K562 (cell line): Measurements from ENCODE around the gene WDR49. TPM values are rescaled to one million over a fixed set of nuclear protein-coding genes. Genes with fewer than 3 reads are reported as not detected.

Experiments used
- ATAC-seq: fragments of 200-7000 bp; cut with Tn5 transposase; 3 replicates; pipeline ENCODE4 v1.9.1; 2020; ENCODE audit warnings: moderate library complexity
- BruUV-seq: library from RNA; stranded (reverse); fragments of 400-500 nt; replicated peaks from 2 replicates; lab custom pipeline; 2021; lab: Mats Ljungman, UMichigan
- CTCF ChIA-PET: fragments of 300-600 bp; formaldehyde crosslinking; extraction: SDS; loops from one replicate; lab custom pipeline; 2021; ENCODE audit warnings: low intra/inter-chr PET ratio; lab: Yijun Ruan, JAX
- POLR2A ChIA-PET: fragments of 300-600, 350-650 bp; sonication (Branson Sonifier 250); formaldehyde crosslinking; extraction: SDS; loops from one replicate; lab custom pipeline; 2021; ENCODE audit warnings: antibody characterized with exemption, inconsistent platforms; lab: Yijun Ruan, JAX
- DNase-seq, 4 experiments: peaks; one replicate each; pipeline versions ENCODE4 v3.0.0 to v3.0.0-alpha.2; 2011 to 2018; ENCODE audit warnings: low spot score in 3 of 4, mixed read lengths in 3 of 4; ENCODE audit errors: extremely low read depth in 1 of 4
- FAIRE-seq: peaks from 2 replicates; lab custom pipeline; 2011; peaks lifted over from hg19 to GRCh38; lab: Jason Lieb, UNC
- H2AFZ ChIP-seq: 2 replicates; pipeline ENCODE4 v1.6.0; 2011; ENCODE audit warnings: low read depth, low read length, control low read depth, inconsistent platforms
- H3K27ac ChIP-seq: fragments of 200-600 bp; 3 replicates; pipeline ENCODE4 v1.8.0; 2011; ENCODE audit warnings: low read depth, mild to moderate bottlenecking, control low read depth, inconsistent platforms, low read length, moderate library complexity, mixed read lengths; ENCODE audit errors: extremely low read depth
- H3K27me3 ChIP-seq, 2 experiments: fragments of 300-600 bp in 1 of 2; 2 replicates in 1 of 2; 3 replicates in 1 of 2; pipeline versions ENCODE4 v1.6.0 to v1.8.0; 2011; ENCODE audit warnings: inconsistent platforms in 2 of 2, low read length in 2 of 2, mild to moderate bottlenecking in 1 of 2, mixed read lengths in 1 of 2, moderate library complexity in 1 of 2; ENCODE audit not compliant: control insufficient read depth in 2 of 2, insufficient read depth in 2 of 2
- H3K36me3 ChIP-seq: fragments of 300-600 bp; 3 replicates; pipeline ENCODE4 v1.8.0; 2011; ENCODE audit warnings: mild to moderate bottlenecking, low read length, inconsistent platforms; ENCODE audit not compliant: control insufficient read depth, insufficient read depth
- H3K4me1 ChIP-seq, 2 experiments: fragments of 200-600 bp in 1 of 2; replicated peaks in 1 of 2; 2 replicates in 1 of 2; 3 replicates in 1 of 2; pipeline versions ENCODE4 v1.5.1 to v1.8.0; 2011; ENCODE audit warnings: inconsistent platforms in 2 of 2, low read length in 2 of 2, mild to moderate bottlenecking in 1 of 2, mixed read lengths in 1 of 2, moderate library complexity in 1 of 2; ENCODE audit not compliant: control insufficient read depth in 2 of 2, insufficient read depth in 2 of 2
- H3K4me2 ChIP-seq: 2 replicates; pipeline ENCODE4 v1.6.1; 2011; ENCODE audit warnings: low read length, control low read depth, inconsistent platforms, mixed read lengths; ENCODE audit not compliant: insufficient read depth
- H3K4me3 ChIP-seq: fragments of 200-600 bp; sonication (generic), shearing (Covaris generic); 2 replicates; pipeline ENCODE4 v1.5.1; 2016; ENCODE audit warnings: control low read depth, inconsistent platforms
- H3K79me2 ChIP-seq: fragments of 200-600 bp; 3 replicates; pipeline ENCODE4 v1.8.0; 2011; ENCODE audit warnings: low read length, inconsistent platforms; ENCODE audit not compliant: control insufficient read depth, insufficient read depth
- H3K9ac ChIP-seq, 2 experiments: 2 replicates each; pipeline versions ENCODE4 v1.6.0 to v1.6.1; 2011; ENCODE audit warnings: low read depth in 2 of 2, low read length in 2 of 2, control low read depth in 1 of 2, inconsistent platforms in 1 of 2, mild to moderate bottlenecking in 1 of 2, mixed read lengths in 1 of 2; ENCODE audit not compliant: insufficient read depth in 1 of 2
- H3K9me1 ChIP-seq: one replicate; pipeline ENCODE4 v1.6.0; 2011; ENCODE audit warnings: inconsistent platforms, mild to moderate bottlenecking, low read length, moderate library complexity; ENCODE audit not compliant: control insufficient read depth, insufficient read depth
- H3K9me3 ChIP-seq: replicated peaks from 2 replicates; pipeline ENCODE4 v1.5.1; 2011; ENCODE audit warnings: low read depth, low read length, inconsistent platforms; ENCODE audit not compliant: control insufficient read depth, insufficient read depth
- H4K20me1 ChIP-seq: replicated peaks from 2 replicates; pipeline ENCODE4 v1.6.1; 2011; ENCODE audit warnings: low read length, inconsistent platforms, mixed read lengths; ENCODE audit not compliant: control insufficient read depth, insufficient read depth
- ESRRB ChIP-seq: fragments of 250-450 bp; sonication (Bioruptor Pico); IDR thresholded peaks from 2 replicates; pipeline ENCODE4 v1.5.0; 2020; ENCODE audit warnings: mild to moderate bottlenecking, moderate library complexity, borderline replicate concordance
- KAT2B ChIP-seq: IDR thresholded peaks from one replicate; pipeline ENCODE4 v1.6.1; 2012; ENCODE audit warnings: low read depth, mild to moderate bottlenecking, control low read depth, inconsistent platforms, low read length, moderate library complexity
- MYNN ChIP-seq, 2 experiments: sonication (generic); formaldehyde crosslinking in 1 of 2; IDR thresholded peaks; 2 replicates each; pipeline versions ENCODE4 v1.5.0 to v1.6.1; 2016 to 2020; ENCODE audit warnings: antibody characterized with exemption in 1 of 2, missing genetic modification reagents in 1 of 2
- PCBP2 ChIP-seq: fragments of 200-400 bp; formaldehyde crosslinking; IDR thresholded peaks from 2 replicates; pipeline ENCODE4 v1.6.1; 2018; ENCODE audit warnings: low read length, low read depth, mild to moderate bottlenecking, moderate library complexity; ENCODE audit not compliant: poor library complexity, severe bottlenecking
- RNF2 ChIP-seq: sonication (generic); IDR thresholded peaks from 2 replicates; pipeline ENCODE4 v1.6.1; 2016
- SNIP1 ChIP-seq: fragments of 450-650 bp; IDR thresholded peaks from 2 replicates; pipeline ENCODE4 v1.7.1; 2017; ENCODE audit warnings: low read depth, mild to moderate bottlenecking
- TGIF2 ChIP-seq: sonication (generic); formaldehyde crosslinking; IDR thresholded peaks from 2 replicates; pipeline ENCODE4 v1.8.1; 2022; ENCODE audit warnings: mild to moderate bottlenecking, missing genetic modification reagents, moderate library complexity
- ZNF23 ChIP-seq: fragments of 250-450 bp; sonication (Bioruptor Pico); IDR thresholded peaks from 2 replicates; pipeline ENCODE4 v1.4.0; 2020; ENCODE audit warnings: mild to moderate bottlenecking
- WGBS: fragments of 100-300 bp; shearing (Covaris generic); methylation state at CpG from one replicate; pipeline ENCODE4 v1.1.6; 2016; ENCODE audit warnings: low coverage, mixed read lengths; ENCODE audit not compliant: insufficient coverage; ENCODE audit errors: missing lambda C conversion rate; 5-methylcytosine and 5-hydroxymethylcytosine counted together
- in situ Hi-C: fragments of 300-500 bp; cut with MboI; formaldehyde crosslinking; loops from 4 replicates; pipeline ENCODE4 v1.15.0; 2018; ENCODE audit warnings: inconsistent platforms, mixed read lengths
- intact Hi-C: fragments of 100-400 bp; cut with micrococcal nuclease; formaldehyde crosslinking; loops from 2 replicates; pipeline ENCODE4 v1.14.2; 2022
- polyA plus RNA-seq, 8 experiments: library from polyadenylated mRNA; depleted of rRNA in 4 of 8; stranded (reverse) in 5 of 8; unstranded in 3 of 8; fragments of >200 nt; fragmentation: Nextera tagmentation in 2 of 8; fragmentation: Illumina TruSeq in 1 of 8; extraction: Ambion mirVana in 2 of 8; extraction: Trizol in 1 of 8; gene quantifications; 2 replicates each; pipeline versions ENCODE4 v1.2.1 to v1.2.3, GENCODE V29; 2011 to 2014; ENCODE audit warnings: inconsistent platforms in 1 of 8, missing spikeins in 1 of 8
- total RNA-seq, 7 experiments: library from RNA; depleted of rRNA in 6 of 7; stranded (reverse); fragments of >200 nt in 6 of 7; fragmentation: Illumina TruSeq in 2 of 7; extraction: Trizol in 2 of 7; gene quantifications; 2 replicates each; pipeline versions ENCODE4 v1.2.1 to v1.2.3, GENCODE V29; 2011 to 2021; ENCODE audit warnings: low replicate concordance in 1 of 7
- TF ChIP-seq, protein P1 (sequence below): fragments of 450-650 bp; IDR thresholded peaks from 2 replicates; pipeline ENCODE4 v1.6.1; 2016; ENCODE audit warnings: mild to moderate bottlenecking, moderate library complexity

Gene WDR49
- total and polyA plus RNA-seq, 9 of the 15 experiments (the other 6 are each of a cell fraction or from before 2014, with no cell fraction given): not detected

DNA sequence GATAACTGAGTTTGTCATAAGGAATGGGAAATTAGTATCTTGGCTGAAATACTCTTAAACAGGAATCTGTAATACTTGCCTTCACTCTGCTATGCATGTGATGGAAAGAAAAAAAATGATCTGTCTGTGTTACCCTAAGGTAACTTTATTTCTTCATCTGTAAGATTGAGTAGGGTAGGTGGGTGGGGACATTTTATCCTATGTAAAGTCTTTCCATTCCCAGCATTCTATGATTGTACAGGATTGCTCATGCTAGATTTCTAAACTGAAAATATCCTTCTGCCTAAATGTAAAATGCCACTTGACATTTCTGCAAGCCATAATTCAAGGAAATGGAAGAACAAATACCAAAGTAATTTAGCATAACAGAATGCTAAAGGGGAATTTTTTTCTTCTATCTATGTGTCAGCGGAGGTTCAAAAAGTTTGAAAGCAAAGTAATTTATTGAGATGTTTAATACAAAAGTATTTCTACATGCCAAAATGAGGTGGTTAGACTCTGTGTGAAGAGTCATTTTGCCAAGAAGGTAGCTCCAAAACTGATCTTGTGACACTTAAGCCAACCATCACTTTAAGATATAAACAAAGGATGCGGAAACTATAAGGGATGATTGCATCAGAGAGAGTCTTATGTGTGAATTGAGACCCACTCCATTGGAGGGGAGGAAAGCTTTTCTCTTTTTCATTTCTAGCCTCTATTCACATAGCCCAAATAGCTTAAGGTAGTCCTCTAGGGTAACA is 133.3 kb downstream of the WDR49 start:
- WGBS: 0% methylated on average over 2 of the region's 2 CpGs
- Histone ChIP-seq H3K36me3 (no peaks in the 10 kb centered on the region), H3K9me1 (no peaks in the 10 kb centered on the region), H4K20me1 (no peaks in the 10 kb centered on the region), H2AFZ (no peak overlapping the region), H3K27me3 (no peaks in the 10 kb centered on the region), H3K4me3 (no peak overlapping the region), H3K9me3 (no peaks in the 10 kb centered on the region), H3K9ac (no peak overlapping the region), H3K4me2 (no peak overlapping the region), H3K27ac (no peak overlapping the region), H3K4me1 (no peaks in the 10 kb centered on the region), H3K79me2 (no peaks in the 10 kb centered on the region)
- DNase-seq (no peak), ATAC-seq (no peak), FAIRE-seq (no peak)
- intact Hi-C loops: no loop called here
- ChIA-PET CTCF (no interaction called here), POLR2A (no interaction called here)
- in situ Hi-C loops: no loop called here
- no TSS peak for BruUV-seq
- no peak for TF ChIP-seq ZNF23 (CRISPR knock-in tag)
- no peak for TF ChIP-seq ESRRB (CRISPR knock-in tag)
- no peak for TF ChIP-seq PCBP2
- TF ChIP-seq KAT2B: no peak
- no peak for TF ChIP-seq TGIF2
- TF ChIP-seq MYNN (IDR thresholded peaks at IDR 0.05): no peak
- TF ChIP-seq MYNN (CRISPR knock-in tag; IDR thresholded peaks at IDR 0.05): no peak
- no peak for TF ChIP-seq RNF2
- no peak for TF ChIP-seq SNIP1
- TF ChIP-seq, protein P1, sequence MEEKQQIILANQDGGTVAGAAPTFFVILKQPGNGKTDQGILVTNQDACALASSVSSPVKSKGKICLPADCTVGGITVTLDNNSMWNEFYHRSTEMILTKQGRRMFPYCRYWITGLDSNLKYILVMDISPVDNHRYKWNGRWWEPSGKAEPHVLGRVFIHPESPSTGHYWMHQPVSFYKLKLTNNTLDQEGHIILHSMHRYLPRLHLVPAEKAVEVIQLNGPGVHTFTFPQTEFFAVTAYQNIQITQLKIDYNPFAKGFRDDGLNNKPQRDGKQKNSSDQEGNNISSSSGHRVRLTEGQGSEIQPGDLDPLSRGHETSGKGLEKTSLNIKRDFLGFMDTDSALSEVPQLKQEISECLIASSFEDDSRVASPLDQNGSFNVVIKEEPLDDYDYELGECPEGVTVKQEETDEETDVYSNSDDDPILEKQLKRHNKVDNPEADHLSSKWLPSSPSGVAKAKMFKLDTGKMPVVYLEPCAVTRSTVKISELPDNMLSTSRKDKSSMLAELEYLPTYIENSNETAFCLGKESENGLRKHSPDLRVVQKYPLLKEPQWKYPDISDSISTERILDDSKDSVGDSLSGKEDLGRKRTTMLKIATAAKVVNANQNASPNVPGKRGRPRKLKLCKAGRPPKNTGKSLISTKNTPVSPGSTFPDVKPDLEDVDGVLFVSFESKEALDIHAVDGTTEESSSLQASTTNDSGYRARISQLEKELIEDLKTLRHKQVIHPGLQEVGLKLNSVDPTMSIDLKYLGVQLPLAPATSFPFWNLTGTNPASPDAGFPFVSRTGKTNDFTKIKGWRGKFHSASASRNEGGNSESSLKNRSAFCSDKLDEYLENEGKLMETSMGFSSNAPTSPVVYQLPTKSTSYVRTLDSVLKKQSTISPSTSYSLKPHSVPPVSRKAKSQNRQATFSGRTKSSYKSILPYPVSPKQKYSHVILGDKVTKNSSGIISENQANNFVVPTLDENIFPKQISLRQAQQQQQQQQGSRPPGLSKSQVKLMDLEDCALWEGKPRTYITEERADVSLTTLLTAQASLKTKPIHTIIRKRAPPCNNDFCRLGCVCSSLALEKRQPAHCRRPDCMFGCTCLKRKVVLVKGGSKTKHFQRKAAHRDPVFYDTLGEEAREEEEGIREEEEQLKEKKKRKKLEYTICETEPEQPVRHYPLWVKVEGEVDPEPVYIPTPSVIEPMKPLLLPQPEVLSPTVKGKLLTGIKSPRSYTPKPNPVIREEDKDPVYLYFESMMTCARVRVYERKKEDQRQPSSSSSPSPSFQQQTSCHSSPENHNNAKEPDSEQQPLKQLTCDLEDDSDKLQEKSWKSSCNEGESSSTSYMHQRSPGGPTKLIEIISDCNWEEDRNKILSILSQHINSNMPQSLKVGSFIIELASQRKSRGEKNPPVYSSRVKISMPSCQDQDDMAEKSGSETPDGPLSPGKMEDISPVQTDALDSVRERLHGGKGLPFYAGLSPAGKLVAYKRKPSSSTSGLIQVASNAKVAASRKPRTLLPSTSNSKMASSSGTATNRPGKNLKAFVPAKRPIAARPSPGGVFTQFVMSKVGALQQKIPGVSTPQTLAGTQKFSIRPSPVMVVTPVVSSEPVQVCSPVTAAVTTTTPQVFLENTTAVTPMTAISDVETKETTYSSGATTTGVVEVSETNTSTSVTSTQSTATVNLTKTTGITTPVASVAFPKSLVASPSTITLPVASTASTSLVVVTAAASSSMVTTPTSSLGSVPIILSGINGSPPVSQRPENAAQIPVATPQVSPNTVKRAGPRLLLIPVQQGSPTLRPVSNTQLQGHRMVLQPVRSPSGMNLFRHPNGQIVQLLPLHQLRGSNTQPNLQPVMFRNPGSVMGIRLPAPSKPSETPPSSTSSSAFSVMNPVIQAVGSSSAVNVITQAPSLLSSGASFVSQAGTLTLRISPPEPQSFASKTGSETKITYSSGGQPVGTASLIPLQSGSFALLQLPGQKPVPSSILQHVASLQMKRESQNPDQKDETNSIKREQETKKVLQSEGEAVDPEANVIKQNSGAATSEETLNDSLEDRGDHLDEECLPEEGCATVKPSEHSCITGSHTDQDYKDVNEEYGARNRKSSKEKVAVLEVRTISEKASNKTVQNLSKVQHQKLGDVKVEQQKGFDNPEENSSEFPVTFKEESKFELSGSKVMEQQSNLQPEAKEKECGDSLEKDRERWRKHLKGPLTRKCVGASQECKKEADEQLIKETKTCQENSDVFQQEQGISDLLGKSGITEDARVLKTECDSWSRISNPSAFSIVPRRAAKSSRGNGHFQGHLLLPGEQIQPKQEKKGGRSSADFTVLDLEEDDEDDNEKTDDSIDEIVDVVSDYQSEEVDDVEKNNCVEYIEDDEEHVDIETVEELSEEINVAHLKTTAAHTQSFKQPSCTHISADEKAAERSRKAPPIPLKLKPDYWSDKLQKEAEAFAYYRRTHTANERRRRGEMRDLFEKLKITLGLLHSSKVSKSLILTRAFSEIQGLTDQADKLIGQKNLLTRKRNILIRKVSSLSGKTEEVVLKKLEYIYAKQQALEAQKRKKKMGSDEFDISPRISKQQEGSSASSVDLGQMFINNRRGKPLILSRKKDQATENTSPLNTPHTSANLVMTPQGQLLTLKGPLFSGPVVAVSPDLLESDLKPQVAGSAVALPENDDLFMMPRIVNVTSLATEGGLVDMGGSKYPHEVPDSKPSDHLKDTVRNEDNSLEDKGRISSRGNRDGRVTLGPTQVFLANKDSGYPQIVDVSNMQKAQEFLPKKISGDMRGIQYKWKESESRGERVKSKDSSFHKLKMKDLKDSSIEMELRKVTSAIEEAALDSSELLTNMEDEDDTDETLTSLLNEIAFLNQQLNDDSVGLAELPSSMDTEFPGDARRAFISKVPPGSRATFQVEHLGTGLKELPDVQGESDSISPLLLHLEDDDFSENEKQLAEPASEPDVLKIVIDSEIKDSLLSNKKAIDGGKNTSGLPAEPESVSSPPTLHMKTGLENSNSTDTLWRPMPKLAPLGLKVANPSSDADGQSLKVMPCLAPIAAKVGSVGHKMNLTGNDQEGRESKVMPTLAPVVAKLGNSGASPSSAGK: no peak
